ENCODE data around the gene TAF4.

GRCh38 chr20:62051144-62051543 is 14.5 kb downstream of the TAF4 start:
- TF ChIP-seq POLR2A (IDR thresholded peaks at IDR 0.05; ENCODE audit: low read length) (no peak), GATA1 (IDR thresholded peaks at IDR 0.05; ENCODE audit: low read depth, low read length) (no peak)
